K562 (cell line): Measurements from ENCODE around the gene NAPA. TPM values are rescaled to one million over a fixed set of nuclear protein-coding genes. Genes with fewer than 3 reads are reported as not detected.

Source experiments
- ATAC-seq: fragments of 200-7000 bp; cut with Tn5 transposase; 3 replicates; pipeline ENCODE4 v1.9.1; 2020; ENCODE audit warnings: moderate library complexity
- BruUV-seq: library from RNA; stranded (reverse); fragments of 400-500 nt; replicated peaks from 2 replicates; lab custom pipeline; 2021; lab: Mats Ljungman, UMichigan
- CTCF ChIA-PET: fragments of 300-600 bp; formaldehyde crosslinking; extraction: SDS; loops from one replicate; lab custom pipeline; 2021; ENCODE audit warnings: low intra/inter-chr PET ratio; lab: Yijun Ruan, JAX
- POLR2A ChIA-PET: fragments of 300-600, 350-650 bp; sonication (Branson Sonifier 250); formaldehyde crosslinking; extraction: SDS; loops from one replicate; lab custom pipeline; 2021; ENCODE audit warnings: antibody characterized with exemption, inconsistent platforms; lab: Yijun Ruan, JAX
- DNase-seq, 4 experiments: peaks; one replicate each; pipeline versions ENCODE4 v3.0.0 to v3.0.0-alpha.2; 2011 to 2018; ENCODE audit warnings: low spot score in 3 of 4, mixed read lengths in 3 of 4; ENCODE audit errors: extremely low read depth in 1 of 4
- FAIRE-seq: peaks from 2 replicates; lab custom pipeline; 2011; peaks lifted over from hg19 to GRCh38; lab: Jason Lieb, UNC
- H2AFZ ChIP-seq: 2 replicates; pipeline ENCODE4 v1.6.0; 2011; ENCODE audit warnings: low read depth, low read length, control low read depth, inconsistent platforms
- H3K27ac ChIP-seq: fragments of 200-600 bp; 3 replicates; pipeline ENCODE4 v1.8.0; 2011; ENCODE audit warnings: low read depth, mild to moderate bottlenecking, control low read depth, inconsistent platforms, low read length, moderate library complexity, mixed read lengths; ENCODE audit errors: extremely low read depth
- H3K27me3 ChIP-seq, 2 experiments: fragments of 300-600 bp in 1 of 2; 2 replicates in 1 of 2; 3 replicates in 1 of 2; pipeline versions ENCODE4 v1.6.0 to v1.8.0; 2011; ENCODE audit warnings: inconsistent platforms in 2 of 2, low read length in 2 of 2, mild to moderate bottlenecking in 1 of 2, mixed read lengths in 1 of 2, moderate library complexity in 1 of 2; ENCODE audit not compliant: control insufficient read depth in 2 of 2, insufficient read depth in 2 of 2
- H3K36me3 ChIP-seq: fragments of 300-600 bp; 3 replicates; pipeline ENCODE4 v1.8.0; 2011; ENCODE audit warnings: mild to moderate bottlenecking, low read length, inconsistent platforms; ENCODE audit not compliant: control insufficient read depth, insufficient read depth
- H3K4me1 ChIP-seq, 2 experiments: fragments of 200-600 bp in 1 of 2; replicated peaks in 1 of 2; 2 replicates in 1 of 2; 3 replicates in 1 of 2; pipeline versions ENCODE4 v1.5.1 to v1.8.0; 2011; ENCODE audit warnings: inconsistent platforms in 2 of 2, low read length in 2 of 2, mild to moderate bottlenecking in 1 of 2, mixed read lengths in 1 of 2, moderate library complexity in 1 of 2; ENCODE audit not compliant: control insufficient read depth in 2 of 2, insufficient read depth in 2 of 2
- H3K4me2 ChIP-seq: 2 replicates; pipeline ENCODE4 v1.6.1; 2011; ENCODE audit warnings: low read length, control low read depth, inconsistent platforms, mixed read lengths; ENCODE audit not compliant: insufficient read depth
- H3K4me3 ChIP-seq: fragments of 200-600 bp; sonication (generic), shearing (Covaris generic); 2 replicates; pipeline ENCODE4 v1.5.1; 2016; ENCODE audit warnings: control low read depth, inconsistent platforms
- H3K79me2 ChIP-seq: fragments of 200-600 bp; 3 replicates; pipeline ENCODE4 v1.8.0; 2011; ENCODE audit warnings: low read length, inconsistent platforms; ENCODE audit not compliant: control insufficient read depth, insufficient read depth
- H3K9ac ChIP-seq, 2 experiments: 2 replicates each; pipeline versions ENCODE4 v1.6.0 to v1.6.1; 2011; ENCODE audit warnings: low read depth in 2 of 2, low read length in 2 of 2, control low read depth in 1 of 2, inconsistent platforms in 1 of 2, mild to moderate bottlenecking in 1 of 2, mixed read lengths in 1 of 2; ENCODE audit not compliant: insufficient read depth in 1 of 2
- H3K9me1 ChIP-seq: one replicate; pipeline ENCODE4 v1.6.0; 2011; ENCODE audit warnings: inconsistent platforms, mild to moderate bottlenecking, low read length, moderate library complexity; ENCODE audit not compliant: control insufficient read depth, insufficient read depth
- H3K9me3 ChIP-seq: replicated peaks from 2 replicates; pipeline ENCODE4 v1.5.1; 2011; ENCODE audit warnings: low read depth, low read length, inconsistent platforms; ENCODE audit not compliant: control insufficient read depth, insufficient read depth
- H4K20me1 ChIP-seq: replicated peaks from 2 replicates; pipeline ENCODE4 v1.6.1; 2011; ENCODE audit warnings: low read length, inconsistent platforms, mixed read lengths; ENCODE audit not compliant: control insufficient read depth, insufficient read depth
- GABPB1 ChIP-seq: sonication (generic); formaldehyde crosslinking; IDR thresholded peaks from 2 replicates; pipeline ENCODE4 v1.8.0; 2022; ENCODE audit warnings: mild to moderate bottlenecking, missing genetic modification reagents
- XRCC5 ChIP-seq: fragments of 200-400 bp; formaldehyde crosslinking; IDR thresholded peaks from 2 replicates; pipeline ENCODE4 v1.6.1; 2017; ENCODE audit warnings: low read depth, mild to moderate bottlenecking, low read length
- ZNF282 ChIP-seq: sonication (generic); formaldehyde crosslinking; IDR thresholded peaks from 2 replicates; pipeline ENCODE4 v1.8.1; 2023; ENCODE audit warnings: missing genetic modification reagents
- ZNF778 ChIP-seq: fragments of 450-650 bp; formaldehyde crosslinking; IDR thresholded peaks from 2 replicates; pipeline ENCODE4 v1.4.0; 2020; ENCODE audit warnings: mild to moderate bottlenecking, moderate library complexity
- WGBS: fragments of 100-300 bp; shearing (Covaris generic); methylation state at CpG from one replicate; pipeline ENCODE4 v1.1.6; 2016; ENCODE audit warnings: low coverage, mixed read lengths; ENCODE audit not compliant: insufficient coverage; ENCODE audit errors: missing lambda C conversion rate; 5-methylcytosine and 5-hydroxymethylcytosine counted together
- in situ Hi-C: fragments of 300-500 bp; cut with MboI; formaldehyde crosslinking; loops from 4 replicates; pipeline ENCODE4 v1.15.0; 2018; ENCODE audit warnings: inconsistent platforms, mixed read lengths
- intact Hi-C: fragments of 100-400 bp; cut with micrococcal nuclease; formaldehyde crosslinking; loops from 2 replicates; pipeline ENCODE4 v1.14.2; 2022
- polyA plus RNA-seq, 8 experiments: library from polyadenylated mRNA; depleted of rRNA in 4 of 8; stranded (reverse) in 5 of 8; unstranded in 3 of 8; fragments of >200 nt; fragmentation: Nextera tagmentation in 2 of 8; fragmentation: Illumina TruSeq in 1 of 8; extraction: Ambion mirVana in 2 of 8; extraction: Trizol in 1 of 8; gene quantifications; 2 replicates each; pipeline versions ENCODE4 v1.2.1 to v1.2.3, GENCODE V29; 2011 to 2014; ENCODE audit warnings: inconsistent platforms in 1 of 8, missing spikeins in 1 of 8
- total RNA-seq, 7 experiments: library from RNA; depleted of rRNA in 6 of 7; stranded (reverse); fragments of >200 nt in 6 of 7; fragmentation: Illumina TruSeq in 2 of 7; extraction: Trizol in 2 of 7; gene quantifications; 2 replicates each; pipeline versions ENCODE4 v1.2.1 to v1.2.3, GENCODE V29; 2011 to 2021; ENCODE audit warnings: low replicate concordance in 1 of 7

The NAPA gene
- total and polyA plus RNA-seq, 9 of the 15 experiments (the other 6 are each of a cell fraction or from before 2014, with no cell fraction given), result 5.4 to 98.6 (median 77.5) TPM

GRCh38 chr19:47511128-47511517, 3.7 kb downstream of the NAPA start (continued):
- TF ChIP-seq ZNF282 (no peak), XRCC5 (no peak), ZNF778 (CRISPR knock-in tag) (no peak)

- Histone ChIP-seq H3K9me1 (no peaks in the 10 kb centered on the region), H3K36me3 (peaks cover 39% of the 10 kb centered on the region; the same call in 2 of the 3 replicates), H3K9me3 (no peaks in the 10 kb centered on the region), H2AFZ (no peak overlapping the region), H3K4me2 (no peak overlapping the region)
- no peak for ATAC-seq
- 82% methylated on average over 12 of the region's 12 CpGs for WGBS
- POLR2A ChIA-PET, result interaction anchor here (0.5 to 1.3 kb wide), 5 partner anchors 9 to 235 kb away, joined by 3 to 5 read pairs (median 3); partner anchors contain the start of gene NOP53
- no peak for FAIRE-seq
- TF ChIP-seq GABPB1 (CRISPR knock-in tag), result no peak
- TF ChIP-seq, all 486 proteins: peak for 0
- H3K79me2 ChIP-seq, result peaks cover 82% of the 10 kb centered on the region
- H3K4me1 ChIP-seq, result peaks cover 16 to 56% of the 10 kb centered on the region in 2 experiments
- H3K4me3 ChIP-seq, result no peak overlapping the region
- intact Hi-C loops, result no loop called here
- BruUV-seq, result no TSS peak
- CTCF ChIA-PET, result no interaction called here
- no peak overlapping the region for H3K27ac ChIP-seq
- peak overlapping the region in 1 of 2 experiments; percentile 31; a peak in 1 of 4 replicates for H3K9ac ChIP-seq
- no peaks in the 10 kb centered on the region for H3K27me3 ChIP-seq
- in situ Hi-C loops, result no loop called here
- peaks cover 11% of the 10 kb centered on the region for H4K20me1 ChIP-seq
- no peak for DNase-seq
Observed at GRCh38 chr19:47510516-47511127, 4.2 kb downstream of the NAPA start.
